ENCODE measurements around the gene CCT3.

DNA sequence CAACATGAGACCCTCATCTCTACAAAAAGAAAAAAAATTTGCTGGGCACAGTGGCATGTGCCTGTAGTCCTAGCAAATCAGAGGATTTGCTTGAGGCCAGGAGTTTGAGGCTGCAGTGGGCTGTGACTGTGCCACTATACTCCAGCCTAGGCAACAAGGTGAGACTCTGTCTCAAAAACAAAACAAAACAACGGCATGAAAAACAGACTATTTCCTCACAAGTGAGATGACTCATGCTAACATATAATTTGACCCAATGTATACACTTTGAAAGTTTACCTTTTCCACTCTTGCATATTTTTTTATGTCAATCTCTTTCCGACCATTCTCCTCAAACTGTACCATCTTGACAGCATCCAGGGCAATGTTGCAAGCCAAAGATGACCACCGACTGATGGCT lies 17.5 kb downstream of the CCT3 start:
- TF ChIP-seq, protein P1, sequence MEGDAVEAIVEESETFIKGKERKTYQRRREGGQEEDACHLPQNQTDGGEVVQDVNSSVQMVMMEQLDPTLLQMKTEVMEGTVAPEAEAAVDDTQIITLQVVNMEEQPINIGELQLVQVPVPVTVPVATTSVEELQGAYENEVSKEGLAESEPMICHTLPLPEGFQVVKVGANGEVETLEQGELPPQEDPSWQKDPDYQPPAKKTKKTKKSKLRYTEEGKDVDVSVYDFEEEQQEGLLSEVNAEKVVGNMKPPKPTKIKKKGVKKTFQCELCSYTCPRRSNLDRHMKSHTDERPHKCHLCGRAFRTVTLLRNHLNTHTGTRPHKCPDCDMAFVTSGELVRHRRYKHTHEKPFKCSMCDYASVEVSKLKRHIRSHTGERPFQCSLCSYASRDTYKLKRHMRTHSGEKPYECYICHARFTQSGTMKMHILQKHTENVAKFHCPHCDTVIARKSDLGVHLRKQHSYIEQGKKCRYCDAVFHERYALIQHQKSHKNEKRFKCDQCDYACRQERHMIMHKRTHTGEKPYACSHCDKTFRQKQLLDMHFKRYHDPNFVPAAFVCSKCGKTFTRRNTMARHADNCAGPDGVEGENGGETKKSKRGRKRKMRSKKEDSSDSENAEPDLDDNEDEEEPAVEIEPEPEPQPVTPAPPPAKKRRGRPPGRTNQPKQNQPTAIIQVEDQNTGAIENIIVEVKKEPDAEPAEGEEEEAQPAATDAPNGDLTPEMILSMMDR (IDR thresholded peaks at IDR 0.05) = no peak
- TF ChIP-seq POLR2A (IDR thresholded peaks at IDR 0.05) = no peak

Data from vagina (tissue), 2 donors.